ENCODE measurements around the gene ABCC1. TPM values are rescaled to one million over a fixed set of nuclear protein-coding genes. Genes with fewer than 3 reads are reported as not detected.

The ABCC1 gene
- total RNA-seq, 1 experiment from 2014 or later: 61.9 TPM

DNA sequence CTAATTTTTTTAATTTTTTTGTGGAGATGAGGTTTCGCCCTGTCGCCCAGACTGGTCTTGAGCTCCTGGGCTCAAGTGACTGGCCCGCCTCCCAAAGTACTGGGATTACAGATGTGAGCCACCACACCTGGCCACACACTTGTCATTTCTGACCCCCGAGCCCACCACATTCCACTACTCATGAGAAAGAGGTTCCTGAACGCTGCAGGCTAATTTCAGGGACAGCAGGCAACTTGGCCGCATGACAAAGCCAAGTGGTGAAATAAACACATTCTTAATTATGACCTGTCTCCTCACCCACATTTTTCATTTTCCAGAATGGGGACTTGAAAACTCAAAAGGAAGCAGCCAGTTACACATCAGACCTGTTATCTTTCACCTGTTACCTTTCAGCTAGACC lies 159.3 kb downstream of the ABCC1 start (continued):
- no peak for TF ChIP-seq ZNF532 (CRISPR knock-in tag; IDR thresholded peaks at IDR 0.05; ENCODE audit: borderline replicate concordance)
- TF ChIP-seq FOXK1 (CRISPR knock-in tag; IDR thresholded peaks at IDR 0.05): no peak
- TF ChIP-seq FOXJ3 (CRISPR knock-in tag; IDR thresholded peaks at IDR 0.05; ENCODE audit: borderline replicate concordance): no peak
- no peak for TF ChIP-seq ZNF396 (CRISPR knock-in tag; IDR thresholded peaks at IDR 0.05; ENCODE audit: borderline replicate concordance)

GRCh38 chr16:16109453-16110110 lies 160.2 kb downstream of the ABCC1 start:
- Mint-ChIP-seq H3K9me3 (no peaks in the 10 kb centered on the region), H3K36me3 (peaks cover 65% of the 10 kb centered on the region), H3K27me3 (ENCODE audit: low read depth) (no peaks in the 10 kb centered on the region), H3K4me3 (no peak overlapping the region), H3K27ac (peak overlapping the region; percentile 33; the same call in 1 of the 2 replicates), H3K4me1 (peaks cover 7% of the 10 kb centered on the region)
- DNase-seq (ENCODE audit: low spot score): no peak
- CTCF ChIA-PET: interaction anchor here (1.3 kb wide), 1 partner anchor 235 kb away, joined by 4 read pairs; no protein-coding TSS in a partner anchor
- peak; percentile 15; the same call in 1 of the 2 replicates for ATAC-seq
- TF ChIP-seq GTF2I (CRISPR knock-in tag; conservative IDR thresholded peaks at IDR 0.05) (0 out of 2 replicates have a peak, but pooled peaks have one; percentile 50), ZNF263 (CRISPR knock-in tag; IDR thresholded peaks at IDR 0.05; ENCODE audit: low read depth) (no peak), ZMAT4 (CRISPR knock-in tag; IDR thresholded peaks at IDR 0.05) (no peak)
- POLR2A ChIA-PET: no interaction called here

- Mint-ChIP-seq H3K27ac (no peak overlapping the region), H3K4me3 (no peak overlapping the region), H3K27me3 (ENCODE audit: low read depth) (no peaks in the 10 kb centered on the region), H3K9me3 (no peaks in the 10 kb centered on the region), H3K4me1 (peaks cover 7% of the 10 kb centered on the region), H3K36me3 (peaks cover 68% of the 10 kb centered on the region)
- DNase-seq (ENCODE audit: low spot score) (no peak), ATAC-seq (no peak)
- TF ChIP-seq USF2 (CRISPR knock-in tag; IDR thresholded peaks at IDR 0.05) (no peak), TCF7 (CRISPR knock-in tag; IDR thresholded peaks at IDR 0.05; ENCODE audit: low read depth) (no peak), JAZF1 (CRISPR knock-in tag; IDR thresholded peaks at IDR 0.05) (no peak)
- CTCF ChIA-PET: no interaction called here
- POLR2A ChIA-PET: no interaction called here
Measured at GRCh38 chr16:16110111-16110490, 160.7 kb downstream of the ABCC1 start.

DNA sequence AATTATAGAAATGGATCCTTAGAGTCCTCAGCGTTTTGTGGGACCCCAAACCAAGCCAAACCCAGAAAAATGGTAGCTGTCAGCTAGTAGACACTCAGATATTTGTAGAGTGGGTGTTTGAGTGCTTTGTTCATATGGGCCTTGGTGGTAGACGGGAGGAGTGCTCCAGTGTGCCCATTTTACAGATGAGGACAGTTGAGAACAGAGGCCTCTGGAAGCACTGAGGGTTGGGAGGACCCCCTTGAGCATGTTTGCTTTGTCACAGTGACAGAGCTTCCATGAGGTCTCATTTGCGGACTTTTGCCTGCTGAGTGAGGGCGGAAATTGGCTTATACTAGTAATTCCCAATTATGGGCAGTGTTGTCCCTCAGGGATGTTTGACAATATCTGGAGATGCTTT lies 162.2 kb downstream of the ABCC1 start:
- DNase-seq (ENCODE audit: low spot score) (no peak), ATAC-seq (no peak)
- Mint-ChIP-seq H3K27ac (no peak overlapping the region), H3K9me3 (no peaks in the 10 kb centered on the region), H3K36me3 (peaks cover 71% of the 10 kb centered on the region), H3K27me3 (ENCODE audit: low read depth) (no peaks in the 10 kb centered on the region), H3K4me1 (peaks cover 7% of the 10 kb centered on the region), H3K4me3 (no peak overlapping the region)
- POLR2A ChIA-PET: no interaction called here
- CTCF ChIA-PET: interaction anchor here (0.7 kb wide), 1 partner anchor 237 kb away, joined by 3 read pairs; no protein-coding TSS in a partner anchor
- TF ChIP-seq IRF2 (CRISPR knock-in tag; IDR thresholded peaks at IDR 0.05; ENCODE audit: borderline replicate concordance, low read depth) (no peak), PRRX2 (CRISPR knock-in tag; IDR thresholded peaks at IDR 0.05) (no peak), ZNF232 (CRISPR knock-in tag; IDR thresholded peaks at IDR 0.05) (no peak), ZMAT4 (CRISPR knock-in tag; IDR thresholded peaks at IDR 0.05) (no peak), ZNF263 (CRISPR knock-in tag; IDR thresholded peaks at IDR 0.05; ENCODE audit: low read depth) (no peak), ZNF671 (CRISPR knock-in tag; IDR thresholded peaks at IDR 0.05) (no peak), CTCF (IDR thresholded peaks at IDR 0.05) (no peak)
- TF ChIP-seq, protein P1, sequence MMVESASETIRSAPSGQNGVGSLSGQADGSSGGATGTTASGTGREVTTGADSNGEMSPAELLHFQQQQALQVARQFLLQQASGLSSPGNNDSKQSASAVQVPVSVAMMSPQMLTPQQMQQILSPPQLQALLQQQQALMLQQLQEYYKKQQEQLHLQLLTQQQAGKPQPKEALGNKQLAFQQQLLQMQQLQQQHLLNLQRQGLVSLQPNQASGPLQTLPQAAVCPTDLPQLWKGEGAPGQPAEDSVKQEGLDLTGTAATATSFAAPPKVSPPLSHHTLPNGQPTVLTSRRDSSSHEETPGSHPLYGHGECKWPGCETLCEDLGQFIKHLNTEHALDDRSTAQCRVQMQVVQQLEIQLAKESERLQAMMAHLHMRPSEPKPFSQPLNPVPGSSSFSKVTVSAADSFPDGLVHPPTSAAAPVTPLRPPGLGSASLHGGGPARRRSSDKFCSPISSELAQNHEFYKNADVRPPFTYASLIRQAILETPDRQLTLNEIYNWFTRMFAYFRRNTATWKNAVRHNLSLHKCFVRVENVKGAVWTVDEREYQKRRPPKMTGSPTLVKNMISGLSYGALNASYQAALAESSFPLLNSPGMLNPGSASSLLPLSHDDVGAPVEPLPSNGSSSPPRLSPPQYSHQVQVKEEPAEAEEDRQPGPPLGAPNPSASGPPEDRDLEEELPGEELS (CRISPR knock-in tag; IDR thresholded peaks at IDR 0.05): no peak
- TF ChIP-seq, protein P2, sequence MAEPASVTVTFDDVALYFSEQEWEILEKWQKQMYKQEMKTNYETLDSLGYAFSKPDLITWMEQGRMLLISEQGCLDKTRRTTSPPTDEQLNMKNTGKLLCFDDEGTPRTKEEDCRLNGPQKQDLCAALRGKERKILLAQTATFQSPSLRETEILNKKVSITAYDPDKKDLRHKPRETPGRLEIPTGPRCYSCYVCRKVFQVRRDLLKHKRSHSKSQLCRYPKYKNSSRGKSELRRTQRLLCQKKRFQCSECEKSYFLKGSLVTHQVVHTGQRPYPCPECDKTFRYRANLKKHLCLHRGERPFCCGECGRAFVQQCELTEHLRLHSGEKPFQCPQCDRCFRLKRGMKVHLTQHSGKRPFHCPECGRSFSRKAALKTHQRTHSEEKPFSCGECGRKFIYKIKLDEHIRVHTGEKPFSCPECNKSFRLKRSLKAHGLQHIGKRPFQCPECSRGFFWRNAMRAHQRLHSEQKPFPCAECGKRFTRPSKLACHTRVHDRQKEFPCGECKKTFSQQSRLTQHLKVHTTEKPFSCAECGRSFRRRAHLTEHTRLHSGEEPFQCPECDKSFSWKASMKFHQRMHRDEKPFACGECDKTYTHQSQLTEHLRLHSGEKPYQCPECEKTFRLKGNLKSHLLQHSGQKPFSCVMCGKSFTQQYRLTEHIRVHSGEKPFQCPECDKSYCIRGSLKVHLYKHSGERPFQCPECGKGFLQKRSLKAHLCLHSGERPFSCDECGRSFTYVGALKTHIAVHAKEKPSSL (CRISPR knock-in tag; conservative IDR thresholded peaks at IDR 0.05): no peak

Measured in WTC11 (cell line).